Measurements from ENCODE around the gene ZNF385D. TPM values are rescaled to one million over a fixed set of nuclear protein-coding genes. Genes with fewer than 3 reads are reported as not detected.

ZNF385D gene
- total RNA-seq, 1 experiment from 2014 or later: 13.0 TPM

- BruUV-seq (replicated peaks): no TSS peak
- Histone ChIP-seq H3K4me3 (ENCODE audit: low read depth in 2 of 2, low read length in 2 of 2) (no peak overlapping the region), H3K27ac (ENCODE audit: low read length) (no peak overlapping the region), H3K9me3 (ENCODE audit: control insufficient read depth, insufficient read depth, low read depth, low read length) (no peaks in the 10 kb centered on the region), H3K4me1 (ENCODE audit: control insufficient read depth, insufficient read depth, low read length) (no peaks in the 10 kb centered on the region), H3K36me3 (ENCODE audit: control insufficient read depth, insufficient read depth, low read length) (no peaks in the 10 kb centered on the region), H3K27me3 (ENCODE audit: control insufficient read depth, insufficient read depth, low read length) (no peaks in the 10 kb centered on the region)
- TF ChIP-seq CTCF (IDR thresholded peaks at IDR 0.05): no peak
- TF ChIP-seq POLR2AphosphoS5 (IDR thresholded peaks at IDR 0.05; ENCODE audit: low read depth, low read length): no peak
- no peak for TF ChIP-seq SIN3A (IDR thresholded peaks at IDR 0.05; ENCODE audit: borderline replicate concordance, insufficient read depth, low read depth, low read length)
- TF ChIP-seq REST (IDR thresholded peaks at IDR 0.05; ENCODE audit: insufficient read depth in 1 of 2, low read depth in 2 of 2, low read length in 1 of 2): no peak
- TF ChIP-seq TCF7L2 (IDR thresholded peaks at IDR 0.05; ENCODE audit: low read depth, low read length): no peak
- in situ Hi-C loops (cut with HindIII; ENCODE audit: low pct_unique_long_range_greater_than_20kb, low sequenced_read_pairs) (no loop called here), intact Hi-C loops (cut with micrococcal nuclease; ENCODE audit: unreplicated experiment) (no loop called here)
- CTCF ChIA-PET: no interaction called here
- ATAC-seq: no peak
- POLR2A ChIA-PET: no interaction called here
- DNase-seq (ENCODE audit: low read depth, low spot score): no peak
Measured at GRCh38 chr3:21791356-21791755, 40.3 kb upstream of the ZNF385D start.

GRCh38 chr3:21790466-21790865 lies 39.5 kb upstream of the ZNF385D start:
- Histone ChIP-seq H3K27ac (ENCODE audit: low read length) (no peak overlapping the region), H3K4me1 (ENCODE audit: control insufficient read depth, insufficient read depth, low read length) (no peaks in the 10 kb centered on the region), H3K36me3 (ENCODE audit: control insufficient read depth, insufficient read depth, low read length) (no peaks in the 10 kb centered on the region), H3K9me3 (ENCODE audit: control insufficient read depth, insufficient read depth, low read depth, low read length) (no peaks in the 10 kb centered on the region), H3K4me3 (ENCODE audit: low read depth in 2 of 2, low read length in 2 of 2) (no peak overlapping the region), H3K27me3 (ENCODE audit: control insufficient read depth, insufficient read depth, low read length) (no peaks in the 10 kb centered on the region)
- no peak for ATAC-seq
- ChIA-PET CTCF (no interaction called here), POLR2A (no interaction called here)
- DNase-seq (ENCODE audit: low read depth, low spot score): no peak
- intact Hi-C loops (cut with micrococcal nuclease; ENCODE audit: unreplicated experiment) (no loop called here), in situ Hi-C loops (cut with HindIII; ENCODE audit: low pct_unique_long_range_greater_than_20kb, low sequenced_read_pairs) (no loop called here)
- no TSS peak for BruUV-seq (replicated peaks)
- TF ChIP-seq REST (IDR thresholded peaks at IDR 0.05; ENCODE audit: insufficient read depth in 1 of 2, low read depth in 2 of 2, low read length in 1 of 2) (no peak), SIN3A (IDR thresholded peaks at IDR 0.05; ENCODE audit: borderline replicate concordance, insufficient read depth, low read depth, low read length) (no peak), CTCF (IDR thresholded peaks at IDR 0.05) (no peak), TCF7L2 (IDR thresholded peaks at IDR 0.05; ENCODE audit: low read depth, low read length) (no peak), POLR2AphosphoS5 (IDR thresholded peaks at IDR 0.05; ENCODE audit: low read depth, low read length) (no peak)
